HepG2 (cell line): ENCODE data around the gene KCNT2.

Source experiments
- HMGA1 ChIP-seq: sonication (generic); formaldehyde crosslinking; conservative IDR thresholded peaks from 2 replicates; pipeline ENCODE4 v1.4.0; 2020; ENCODE audit warnings: missing genetic modification reagents
- HMGXB4 ChIP-seq, 2 experiments: sonication (generic) in 1 of 2; formaldehyde crosslinking in 1 of 2; IDR thresholded peaks; 2 replicates each; pipeline versions ENCODE4 v1.4.0 to v1.6.1; 2018 to 2020; ENCODE audit warnings: missing genetic modification reagents in 2 of 2, borderline replicate concordance in 1 of 2, low read depth in 1 of 2, mild to moderate bottlenecking in 1 of 2, missing biosample characterization in 1 of 2
- KAT2B ChIP-seq: fragments of 150-350 bp; IDR thresholded peaks from 2 replicates; pipeline ENCODE4 v1.6.1; 2014; ENCODE audit warnings: low read depth, low read length, borderline replicate concordance
- PBX3 ChIP-seq: sonication (generic); formaldehyde crosslinking; IDR thresholded peaks from 2 replicates; pipeline ENCODE4 v1.8.1; 2023; ENCODE audit warnings: missing genetic modification reagents, inconsistent platforms, borderline replicate concordance
- SMAD3 ChIP-seq: sonication (generic); formaldehyde crosslinking; IDR thresholded peaks from 2 replicates; pipeline ENCODE4 v1.4.0; 2020; ENCODE audit warnings: missing genetic modification reagents
- USF2 ChIP-seq, 2 experiments: sonication (generic) in 1 of 2; formaldehyde crosslinking in 1 of 2; IDR thresholded peaks; 2 replicates each; pipeline versions ENCODE4 v1.5.1 to v1.6.1; 2011 to 2020; ENCODE audit warnings: borderline replicate concordance in 1 of 2, low read depth in 1 of 2, low read length in 1 of 2, mild to moderate bottlenecking in 1 of 2, missing genetic modification reagents in 1 of 2, moderate library complexity in 1 of 2
- ZMYM2 ChIP-seq: sonication (generic); formaldehyde crosslinking; IDR thresholded peaks from 2 replicates; pipeline ENCODE4 v1.8.0; 2022; ENCODE audit warnings: mild to moderate bottlenecking, missing genetic modification reagents
- ZNF598 ChIP-seq: sonication (generic); formaldehyde crosslinking; IDR thresholded peaks from 2 replicates; pipeline ENCODE4 v1.5.1; 2020; ENCODE audit warnings: mild to moderate bottlenecking, missing genetic modification reagents, borderline replicate concordance

- no peak for TF ChIP-seq HMGXB4 (CRISPR knock-in tag; IDR thresholded peaks at IDR 0.05; ENCODE audit: borderline replicate concordance in 1 of 2, low read depth in 1 of 2)
- no peak for TF ChIP-seq PBX3 (CRISPR knock-in tag)
- TF ChIP-seq ZMYM2, result no peak
- TF ChIP-seq HMGA1 (CRISPR knock-in tag), result no peak
- TF ChIP-seq ZNF598 (CRISPR knock-in tag), result no peak
- no peak for TF ChIP-seq USF2 (IDR thresholded peaks at IDR 0.05; ENCODE audit: low read depth, low read length)
- no peak for TF ChIP-seq USF2 (CRISPR knock-in tag; IDR thresholded peaks at IDR 0.05; ENCODE audit: borderline replicate concordance)
- TF ChIP-seq KAT2B, result no peak
- TF ChIP-seq SMAD3 (CRISPR knock-in tag), result no peak
Measured at GRCh38 chr1:196205882-196206281, 402.4 kb downstream of the KCNT2 start.
